ENCODE results near the gene VKORC1.
A peak's percentile ranks its signal among the peaks of the same experiment; 100 is the strongest.

VKORC1 gene

GRCh38 chr16:31067342-31067741, 27.3 kb downstream of the VKORC1 start:
- Histone ChIP-seq H3K36me3 (ENCODE audit: control insufficient read depth, insufficient read depth, low read length) (no peaks in the 10 kb centered on the region), H3K4me2 (ENCODE audit: low read length) (no peak overlapping the region), H3K79me2 (peaks cover 2% of the 10 kb centered on the region), H2AFZ (no peak overlapping the region), H3K4me3 (ENCODE audit: low read depth, low read length) (no peak overlapping the region), H3K4me1 (no peaks in the 10 kb centered on the region), H3K27me3 (ENCODE audit: control insufficient read depth, insufficient read depth, low read length) (no peaks in the 10 kb centered on the region), H3K9ac (no peak overlapping the region), H3K27ac (no peak overlapping the region), H3K9me3 (ENCODE audit: control insufficient read depth, low read length) (no peaks in the 10 kb centered on the region)
- TF ChIP-seq CTCF (IDR thresholded peaks at IDR 0.05): no peak

- Histone ChIP-seq H3K9ac (no peak overlapping the region), H3K4me3 (ENCODE audit: low read depth, low read length) (no peak overlapping the region), H3K27me3 (ENCODE audit: control insufficient read depth, insufficient read depth, low read length) (no peaks in the 10 kb centered on the region), H3K79me2 (no peaks in the 10 kb centered on the region), H3K9me3 (ENCODE audit: control insufficient read depth, low read length) (no peaks in the 10 kb centered on the region), H3K4me2 (ENCODE audit: low read length) (no peak overlapping the region), H3K4me1 (no peaks in the 10 kb centered on the region), H2AFZ (no peak overlapping the region), H3K27ac (no peak overlapping the region), H3K36me3 (ENCODE audit: control insufficient read depth, insufficient read depth, low read length) (no peaks in the 10 kb centered on the region)
- no peak for TF ChIP-seq CTCF (IDR thresholded peaks at IDR 0.05)
Measured at GRCh38 chr16:31064882-31065461, 29.6 kb downstream of the VKORC1 start.

GRCh38 chr16:31063843-31064611, 30.6 kb downstream of the VKORC1 start:
- Histone ChIP-seq H2AFZ (no peak overlapping the region), H3K9ac (no peak overlapping the region), H3K79me2 (no peaks in the 10 kb centered on the region), H3K4me1 (no peaks in the 10 kb centered on the region), H3K9me3 (ENCODE audit: control insufficient read depth, low read length) (no peaks in the 10 kb centered on the region), H3K4me3 (ENCODE audit: low read depth, low read length) (no peak overlapping the region), H3K27ac (peak overlapping the region; percentile 11), H3K4me2 (ENCODE audit: low read length) (no peak overlapping the region), H3K36me3 (ENCODE audit: control insufficient read depth, insufficient read depth, low read length) (no peaks in the 10 kb centered on the region), H3K27me3 (ENCODE audit: control insufficient read depth, insufficient read depth, low read length) (no peaks in the 10 kb centered on the region)
- no peak for TF ChIP-seq CTCF (IDR thresholded peaks at IDR 0.05)

DNA sequence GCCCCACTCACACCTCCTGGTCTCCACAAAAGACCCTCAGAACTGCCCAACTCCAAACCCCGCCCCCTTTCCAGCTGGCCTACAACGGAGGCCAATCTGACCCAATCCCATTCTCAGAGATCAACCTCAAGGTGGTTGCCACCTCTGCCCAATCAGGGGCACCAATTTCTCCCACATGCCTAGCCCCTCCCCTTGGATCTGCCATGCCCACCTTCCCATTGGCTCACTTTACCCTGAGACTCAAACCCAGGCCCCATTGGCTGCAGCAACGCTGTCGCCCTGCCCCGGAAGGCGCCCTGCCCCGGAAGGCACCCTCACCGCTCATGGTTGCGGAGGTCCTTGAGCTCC, 31.1 kb downstream of the VKORC1 start:
- Histone ChIP-seq H3K4me2 (ENCODE audit: low read length) (no peak overlapping the region), H3K79me2 (no peaks in the 10 kb centered on the region), H3K27ac (no peak overlapping the region), H3K9me3 (ENCODE audit: control insufficient read depth, low read length) (no peaks in the 10 kb centered on the region), H3K36me3 (ENCODE audit: control insufficient read depth, insufficient read depth, low read length) (no peaks in the 10 kb centered on the region), H3K4me3 (ENCODE audit: low read depth, low read length) (no peak overlapping the region), H2AFZ (no peak overlapping the region), H3K27me3 (ENCODE audit: control insufficient read depth, insufficient read depth, low read length) (no peaks in the 10 kb centered on the region), H3K9ac (no peak overlapping the region), H3K4me1 (no peaks in the 10 kb centered on the region)
- no peak for TF ChIP-seq CTCF (IDR thresholded peaks at IDR 0.05)
